GM18499 (cell line): ENCODE data around the gene PALS2.

Source experiments
- ATAC-seq: cut with Tn5 transposase; IDR thresholded peaks from one replicate; pipeline ENCODE4 v1.9.1; 2021; ENCODE audit warnings: moderate number of reproducible peaks; ENCODE audit not compliant: insufficient read depth, unreplicated experiment

PALS2 gene, protein sequence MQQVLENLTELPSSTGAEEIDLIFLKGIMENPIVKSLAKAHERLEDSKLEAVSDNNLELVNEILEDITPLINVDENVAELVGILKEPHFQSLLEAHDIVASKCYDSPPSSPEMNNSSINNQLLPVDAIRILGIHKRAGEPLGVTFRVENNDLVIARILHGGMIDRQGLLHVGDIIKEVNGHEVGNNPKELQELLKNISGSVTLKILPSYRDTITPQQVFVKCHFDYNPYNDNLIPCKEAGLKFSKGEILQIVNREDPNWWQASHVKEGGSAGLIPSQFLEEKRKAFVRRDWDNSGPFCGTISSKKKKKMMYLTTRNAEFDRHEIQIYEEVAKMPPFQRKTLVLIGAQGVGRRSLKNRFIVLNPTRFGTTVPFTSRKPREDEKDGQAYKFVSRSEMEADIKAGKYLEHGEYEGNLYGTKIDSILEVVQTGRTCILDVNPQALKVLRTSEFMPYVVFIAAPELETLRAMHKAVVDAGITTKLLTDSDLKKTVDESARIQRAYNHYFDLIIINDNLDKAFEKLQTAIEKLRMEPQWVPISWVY

DNA sequence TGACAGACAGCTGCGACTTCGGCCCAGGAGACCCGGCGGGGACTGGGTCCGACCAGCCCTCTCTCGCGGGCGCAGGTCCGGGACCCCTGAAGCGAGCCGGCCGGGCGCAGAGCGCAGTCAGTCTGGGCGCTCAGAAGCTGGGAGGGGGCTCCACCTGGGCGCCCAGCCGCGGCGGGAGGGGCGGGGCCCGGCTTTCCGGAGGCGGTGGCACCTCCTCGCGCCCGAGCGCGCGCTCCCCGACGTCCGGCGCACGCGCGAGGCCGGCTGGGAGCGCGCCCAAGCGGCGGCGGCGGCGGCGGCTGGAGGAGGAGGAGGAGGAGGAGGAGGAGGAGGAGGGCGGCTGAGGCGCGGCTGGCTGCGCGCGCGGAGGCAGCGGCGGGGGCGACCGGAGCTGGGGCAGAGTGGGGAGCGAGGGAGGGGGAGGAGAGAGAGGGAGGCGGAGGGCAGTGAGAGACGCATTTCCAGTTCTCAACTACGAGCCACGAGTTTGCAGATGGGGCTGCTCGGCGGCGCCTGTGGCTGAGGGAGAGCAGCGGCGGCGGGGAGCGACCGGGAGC, at the start of gene PALS2:
Gene PALS2, plus strand, starts transcription at position 456 of the 557 bp plus-strand sequence. CDS start 50,216 bp downstream, outside the sequence.
- ATAC-seq, result no peak

DNA sequence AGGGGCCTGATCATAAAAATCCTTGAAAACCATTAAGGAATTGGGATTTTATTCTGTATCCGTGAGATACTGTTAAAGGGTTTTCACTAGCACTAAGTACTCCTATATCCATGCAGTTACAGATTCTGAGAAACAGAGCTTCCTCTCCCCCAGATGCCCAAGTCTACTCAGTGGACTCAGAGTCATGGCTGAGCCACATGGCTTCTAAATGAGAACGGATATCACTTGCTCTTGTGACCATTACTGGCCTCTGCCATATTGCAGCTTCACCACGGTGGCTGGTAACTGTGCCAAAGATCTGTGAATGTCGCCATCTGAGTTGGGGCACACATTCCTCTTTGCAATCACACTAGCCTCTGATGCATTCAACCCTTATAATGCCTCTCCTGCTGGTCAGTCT, 42.0 kb upstream of the PALS2 start:
- no peak for ATAC-seq

DNA sequence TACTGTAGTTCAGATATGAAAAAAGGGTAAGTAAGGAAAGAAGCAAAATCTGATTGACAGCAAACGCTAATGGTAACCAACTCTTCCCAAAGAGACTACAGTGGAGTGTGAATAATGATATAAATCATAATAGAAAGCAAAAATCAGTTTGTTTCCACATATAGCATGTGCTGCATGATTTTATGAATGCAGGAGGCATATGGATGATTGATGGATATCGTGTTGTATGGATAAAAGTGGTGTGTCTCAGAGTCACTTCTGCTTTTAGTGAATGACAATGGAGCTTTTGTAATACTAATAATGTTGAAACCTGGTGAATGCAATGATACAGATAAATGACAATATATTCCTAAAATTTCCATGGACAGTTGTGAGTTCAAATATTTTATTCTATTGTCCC, 36.6 kb upstream of the PALS2 start:
- no peak for ATAC-seq

DNA sequence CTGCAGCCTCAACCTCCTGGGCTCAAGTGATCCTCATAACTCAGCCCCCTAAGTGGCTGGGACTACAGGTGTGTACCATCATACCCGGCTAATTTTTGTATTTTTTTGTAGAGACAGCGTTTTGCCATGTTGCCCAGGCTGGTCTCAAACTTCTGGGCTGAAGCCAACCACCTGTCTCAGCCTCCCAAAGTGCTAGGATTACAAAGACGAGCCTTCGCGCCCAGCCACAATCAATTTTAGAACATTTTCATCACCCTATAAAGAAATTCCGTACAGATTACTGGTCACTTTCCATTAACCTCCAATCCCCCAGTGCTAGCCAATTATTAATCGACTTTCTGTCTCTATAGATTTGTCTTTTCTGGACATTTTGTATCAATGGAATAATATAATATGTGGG, 32.3 kb upstream of the PALS2 start:
- ATAC-seq, result no peak

DNA sequence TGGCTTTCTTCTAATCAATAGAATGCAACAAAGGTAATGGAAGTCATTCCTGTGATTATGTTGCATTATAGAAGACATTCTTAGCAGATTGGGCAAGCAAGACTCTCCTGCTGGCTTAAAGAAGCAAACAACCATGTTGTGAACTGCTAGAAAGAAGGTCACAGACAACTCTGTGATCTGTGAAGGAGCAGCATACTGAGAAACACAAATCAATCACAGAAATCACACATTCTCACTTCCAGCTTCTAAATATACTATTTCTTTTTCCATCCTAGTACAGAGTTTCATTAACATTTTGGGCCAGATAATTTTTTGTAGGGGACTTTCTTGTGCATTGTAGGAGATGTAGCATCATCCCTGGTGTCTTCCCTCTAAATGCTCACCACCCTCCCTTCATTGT, 28.0 kb upstream of the PALS2 start:
- no peak for ATAC-seq

DNA sequence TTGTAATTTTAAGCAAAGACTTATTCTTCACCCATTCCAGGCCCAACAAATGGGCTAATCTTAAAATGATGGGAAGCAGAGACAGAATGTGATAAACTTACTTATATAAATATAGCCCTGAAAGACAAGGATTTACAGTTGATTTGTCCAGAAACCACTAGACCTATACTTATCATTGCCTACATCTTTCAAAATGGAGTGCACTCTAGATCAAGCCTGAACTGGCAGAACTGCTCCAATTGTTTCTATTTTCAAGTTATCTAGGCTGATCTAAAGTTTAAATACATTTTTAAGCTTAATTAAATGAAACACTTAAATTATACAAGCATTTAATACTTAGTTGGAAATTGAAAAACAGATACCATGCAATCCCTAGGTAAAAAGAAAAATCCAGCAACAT, 24.9 kb upstream of the PALS2 start:
- no peak for ATAC-seq

DNA sequence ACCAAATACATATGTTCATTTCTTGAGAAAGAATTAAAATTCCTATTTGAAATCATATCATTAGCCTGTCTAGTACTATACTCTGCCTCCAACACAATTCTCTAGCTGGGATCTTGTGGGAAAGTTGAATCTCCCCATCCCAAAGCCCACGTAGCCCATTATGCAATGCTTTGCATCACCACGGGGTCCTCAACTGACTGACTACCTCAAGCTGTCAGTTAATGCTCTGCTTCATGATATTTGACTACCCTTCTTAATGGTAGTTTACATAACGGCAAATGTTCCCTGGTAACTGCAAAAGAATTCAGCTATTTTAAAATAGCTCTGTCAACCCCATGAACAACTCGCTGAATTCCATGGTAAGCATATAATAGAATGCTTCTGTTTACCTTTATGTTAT, 23.3 kb upstream of the PALS2 start:
- no peak for ATAC-seq

DNA sequence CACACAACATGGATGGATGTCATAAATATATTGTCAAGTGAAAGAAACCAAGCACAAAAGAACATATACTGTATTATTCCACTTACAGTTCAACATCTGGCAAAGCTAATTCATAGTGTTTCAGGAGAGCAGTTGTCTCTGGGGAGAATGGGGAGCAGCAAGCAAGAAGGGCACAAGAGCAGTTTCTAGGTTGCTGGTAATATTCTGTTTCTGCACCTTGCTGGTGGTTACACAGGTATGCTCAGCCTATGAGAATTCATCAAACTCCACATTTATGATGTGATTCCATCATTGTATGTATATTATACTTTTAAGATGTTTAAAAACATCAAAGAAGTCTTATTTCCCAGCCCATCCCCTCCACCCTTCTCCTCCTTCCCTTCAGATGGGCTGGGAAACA, 18.1 kb upstream of the PALS2 start:
- ATAC-seq, result no peak

DNA sequence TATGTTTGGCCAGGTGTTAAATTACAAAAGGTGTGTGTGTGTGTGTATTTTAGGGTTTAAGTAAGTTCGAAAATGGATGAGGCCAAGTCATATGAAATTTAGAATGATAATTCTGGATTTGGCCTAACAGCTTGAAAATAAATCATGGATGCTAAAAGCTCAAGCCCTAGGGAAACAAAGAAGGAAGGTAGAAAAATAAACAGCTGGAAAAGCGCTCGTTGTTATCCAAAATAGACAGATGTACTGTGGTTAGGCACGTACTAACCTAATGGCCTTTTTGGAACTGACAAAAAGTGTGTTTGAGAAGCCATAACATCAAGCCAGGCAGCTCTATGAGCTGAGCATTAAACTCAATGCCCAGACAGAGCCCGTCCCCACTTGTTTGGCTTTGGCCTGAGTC, 17.5 kb upstream of the PALS2 start:
- no peak for ATAC-seq

DNA sequence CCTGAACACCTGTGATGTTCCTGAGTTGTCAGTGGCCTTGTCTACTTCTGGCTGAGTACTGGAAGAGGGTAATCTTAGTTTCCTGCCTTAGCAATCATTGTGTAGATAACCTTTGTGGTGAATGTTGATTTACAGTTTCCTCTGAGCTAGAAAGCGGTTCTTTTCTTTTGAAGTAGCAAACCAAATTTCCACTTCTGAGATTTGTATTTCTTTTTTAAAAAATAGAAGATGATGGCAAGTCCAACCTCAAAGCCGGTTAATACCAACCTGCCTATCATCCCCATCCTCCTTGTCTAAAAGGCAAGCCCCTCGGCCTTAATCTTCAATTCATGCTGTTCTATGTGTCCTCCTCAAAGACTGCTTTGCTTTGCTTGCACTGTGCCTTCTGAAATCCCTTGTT, 12.5 kb upstream of the PALS2 start:
- no peak for ATAC-seq

DNA sequence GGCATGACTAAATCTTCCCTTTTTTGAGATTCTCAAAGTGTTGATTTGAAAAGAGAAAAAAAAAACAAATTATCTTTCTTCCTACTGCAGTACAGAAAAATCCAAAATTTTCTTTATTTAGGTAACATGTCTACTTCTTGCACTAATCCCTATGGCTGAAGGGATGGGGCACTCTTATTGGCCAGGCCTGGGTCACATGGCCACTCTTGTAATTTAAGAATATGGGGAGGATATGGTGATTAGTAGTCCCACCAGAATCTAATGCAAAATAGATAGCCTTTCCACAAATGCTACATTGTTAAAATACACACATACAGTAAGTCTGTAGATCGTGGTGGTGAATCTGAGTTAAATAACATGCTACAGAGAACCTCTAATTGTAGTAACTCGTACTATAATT, 7.0 kb upstream of the PALS2 start:
- no peak for ATAC-seq

DNA sequence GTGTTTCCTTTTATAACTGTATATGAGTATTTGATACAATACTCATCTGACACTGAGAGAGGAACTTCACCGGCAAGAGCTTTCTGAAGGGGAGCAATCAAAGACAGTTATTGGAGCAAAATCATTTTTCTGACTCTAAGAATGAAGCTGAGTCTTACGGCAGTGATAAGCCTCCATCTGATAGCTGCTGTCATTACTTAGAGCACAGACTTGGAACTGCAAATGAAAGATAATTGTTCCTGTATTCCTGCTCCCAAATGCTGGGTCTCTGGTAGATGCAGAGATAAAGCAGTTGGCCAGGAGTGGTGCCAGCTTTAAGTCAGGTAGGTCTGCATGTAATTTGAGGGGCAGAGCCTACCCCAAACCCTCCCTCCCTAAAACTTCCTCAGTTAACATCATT, 2.3 kb upstream of the PALS2 start:
- ATAC-seq, result no peak

DNA sequence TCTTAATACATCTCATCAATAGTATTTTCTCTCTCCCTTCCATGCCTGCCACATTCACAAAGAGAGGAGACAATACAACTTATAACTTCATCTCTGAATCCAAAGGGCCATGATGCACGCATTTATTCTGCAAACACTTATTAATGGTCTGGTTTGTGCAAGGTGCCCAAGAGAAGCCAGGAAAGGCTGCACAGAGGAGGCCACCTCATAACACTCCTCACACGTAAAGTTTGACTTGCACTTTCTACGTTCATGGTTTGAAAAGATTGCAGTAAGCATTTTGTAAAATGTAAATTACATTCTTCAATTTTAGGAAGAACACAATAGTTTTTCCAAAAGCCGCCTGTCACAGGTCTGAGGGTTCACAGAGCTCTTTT, 1.2 kb upstream of the PALS2 start:
- ATAC-seq, result no peak

DNA sequence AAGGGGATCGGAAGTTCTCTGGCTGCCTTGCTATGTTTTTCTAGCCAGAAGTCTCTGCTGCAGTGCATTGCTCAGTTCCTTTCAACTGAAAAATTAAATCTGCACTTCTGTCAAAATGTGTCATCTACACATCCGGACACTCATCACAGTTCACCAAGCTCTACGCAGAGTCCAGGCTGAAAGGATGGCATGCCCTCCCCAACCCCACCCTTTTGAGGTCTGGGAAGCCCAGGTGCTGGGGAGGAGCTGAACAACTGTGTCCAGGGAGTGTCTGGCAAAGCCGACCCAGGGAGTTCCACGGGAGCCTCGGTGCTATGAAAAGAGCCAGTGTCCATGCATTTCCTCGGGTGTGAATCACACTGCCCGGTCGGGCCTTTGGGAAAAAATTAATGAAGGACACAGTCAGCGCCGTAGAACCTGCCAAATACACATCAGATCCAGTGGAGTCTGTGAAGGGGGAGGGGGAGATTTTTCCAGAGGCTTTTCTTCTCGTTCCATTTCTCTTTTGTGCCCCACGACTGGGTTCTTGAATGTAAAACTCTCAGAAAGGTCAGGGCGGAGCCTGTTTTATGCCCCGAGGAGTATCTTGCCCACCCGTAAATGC, 757 bp upstream of the PALS2 start:
- ATAC-seq, result no peak

DNA sequence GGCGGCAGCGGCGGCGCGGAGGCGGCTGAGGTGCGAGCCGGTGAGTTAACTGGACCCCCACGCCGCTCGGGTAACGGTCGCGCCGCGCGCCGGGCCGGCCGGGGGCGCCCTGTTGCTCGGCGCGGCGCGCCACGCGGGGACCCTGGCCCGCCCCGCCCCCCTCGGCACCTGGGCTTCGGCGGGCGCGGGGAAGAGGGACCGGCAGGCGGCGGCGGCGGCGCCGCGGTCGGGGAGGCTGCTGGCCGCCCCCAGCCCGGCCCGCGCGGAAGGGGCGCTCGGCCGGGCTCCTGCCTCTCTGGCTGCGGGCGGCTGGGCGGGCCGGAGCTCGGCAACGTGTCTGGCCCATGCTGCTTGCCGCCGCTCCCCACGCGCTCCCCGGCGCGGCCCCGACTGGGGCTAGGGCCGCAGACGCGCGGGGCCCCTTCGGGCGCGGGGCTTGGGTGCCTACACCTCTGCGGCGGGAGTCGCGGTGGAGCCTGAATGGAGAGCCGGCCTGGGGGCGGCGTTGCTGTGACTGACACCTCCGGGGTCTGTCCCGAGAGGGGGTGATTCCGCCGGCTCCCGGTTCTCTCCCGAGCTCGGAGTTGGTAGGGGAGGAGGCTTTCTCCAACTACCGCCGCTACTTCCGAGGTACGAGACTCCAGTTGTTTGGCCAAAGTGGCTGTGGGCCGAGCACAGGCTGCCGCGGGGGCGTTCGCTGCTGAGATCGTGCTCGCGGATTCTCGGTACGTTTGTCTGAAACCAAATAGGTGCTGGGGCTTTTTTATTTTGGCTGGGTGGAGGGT, 494 bp downstream of the PALS2 start:
- no peak for ATAC-seq

DNA sequence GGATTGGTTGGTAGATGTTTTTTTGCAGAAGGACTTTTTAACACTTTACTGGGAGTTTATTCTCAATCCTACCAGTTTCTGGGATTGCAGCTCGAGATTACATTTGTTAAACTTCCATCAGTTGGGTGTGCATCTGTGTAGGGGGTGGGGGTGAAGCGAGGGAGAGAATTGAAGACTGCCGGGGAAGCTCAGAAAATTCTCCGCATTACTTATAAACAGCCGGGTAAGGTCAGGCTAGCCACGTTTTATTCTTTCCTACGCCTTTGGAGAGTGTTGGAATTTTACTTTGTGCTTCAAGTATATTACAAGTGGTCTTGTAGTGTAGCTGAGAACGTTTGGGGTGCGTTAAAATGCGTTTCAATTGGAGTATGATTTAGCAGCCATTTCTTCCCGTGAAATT, 1.1 kb downstream of the PALS2 start:
- ATAC-seq, result no peak

DNA sequence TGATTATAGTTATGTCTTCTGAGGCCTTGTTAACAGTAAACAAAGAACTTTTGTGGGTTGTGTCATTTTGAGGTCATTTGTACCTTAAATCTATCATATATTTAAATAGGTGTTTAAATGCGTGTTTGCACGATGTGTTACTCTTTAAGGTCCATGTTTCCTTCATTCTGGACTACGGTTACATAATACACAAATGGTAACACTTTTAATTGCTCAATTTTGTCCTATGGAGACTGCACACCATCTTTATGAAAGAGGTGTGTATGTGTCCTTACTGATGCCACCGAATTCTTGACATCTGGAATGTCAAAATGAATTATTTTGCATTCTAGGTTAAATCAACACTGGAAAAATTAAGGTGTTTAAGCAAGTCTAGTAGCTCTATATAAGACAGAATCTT, 1.7 kb downstream of the PALS2 start:
- ATAC-seq, result no peak

DNA sequence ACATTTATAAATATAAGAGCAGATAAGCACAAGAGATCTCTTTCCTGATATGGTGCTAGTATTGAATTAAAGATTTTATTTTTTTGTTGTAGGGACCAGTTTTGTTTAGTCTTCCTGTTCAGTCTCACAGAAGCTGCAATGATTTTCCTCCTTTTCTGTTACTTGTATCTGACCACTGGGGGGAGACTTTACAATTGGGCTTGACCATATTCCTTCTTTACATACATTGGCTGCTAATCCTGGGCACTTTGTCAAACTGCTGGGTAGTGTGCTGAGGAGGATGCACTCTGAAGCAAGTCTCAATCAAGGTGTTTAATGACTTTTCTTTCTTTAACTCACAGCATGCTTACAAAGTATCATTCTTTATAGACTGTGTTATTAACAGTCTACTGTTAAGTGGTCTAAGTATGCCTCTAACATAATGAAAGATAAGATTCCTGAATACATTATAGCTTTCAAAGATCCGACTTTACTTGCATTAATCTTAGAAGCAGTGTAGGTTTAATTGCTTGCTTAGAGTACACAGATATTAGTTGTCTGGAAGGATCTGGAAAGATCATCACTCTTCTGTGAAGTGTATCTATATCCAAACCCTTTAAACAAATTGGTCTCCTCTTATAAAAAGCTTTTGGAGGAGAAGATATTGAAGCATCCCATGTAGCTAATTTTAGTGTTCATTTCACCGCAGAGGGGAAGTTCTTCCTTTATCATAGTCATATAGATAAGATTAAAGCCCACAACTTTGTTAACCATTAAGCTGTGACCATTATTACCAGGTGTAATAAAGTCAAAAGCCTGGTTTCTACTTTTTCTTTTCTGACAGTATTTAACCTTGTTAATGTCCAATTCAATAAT, 3.1 kb downstream of the PALS2 start:
- ATAC-seq, result no peak

DNA sequence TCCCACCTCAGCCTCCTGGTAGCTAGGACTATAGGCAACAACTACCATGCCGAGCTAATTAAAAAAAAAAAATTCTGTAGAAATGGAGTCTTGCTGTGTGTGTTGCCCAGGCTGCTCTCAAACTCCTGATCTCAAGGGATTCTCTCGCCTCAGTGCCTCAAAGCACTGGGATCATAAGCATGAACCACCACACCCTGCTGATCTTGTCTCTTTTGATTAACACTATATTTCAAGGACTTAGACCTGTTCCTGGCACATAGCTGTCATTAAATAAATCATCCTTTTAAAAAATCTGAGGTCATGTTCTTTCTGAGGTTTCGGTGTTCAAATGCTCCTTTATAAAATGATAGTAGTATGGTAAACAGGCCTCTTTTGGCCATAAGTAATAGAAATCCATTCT, 4.8 kb downstream of the PALS2 start:
- ATAC-seq, result no peak
